K562 (cell line): Measurements from ENCODE around the gene SCARF2. TPM values are rescaled to one million over a fixed set of nuclear protein-coding genes. Genes with fewer than 3 reads are reported as not detected.

ENCODE experiments used
- EP400 ChIP-seq: fragments of 450-650 bp; IDR thresholded peaks from 2 replicates; pipeline ENCODE4 v1.6.1; 2017; ENCODE audit warnings: antibody characterized with exemption, mild to moderate bottlenecking, moderate library complexity
- NBN ChIP-seq: fragments of 450-650 bp; IDR thresholded peaks from 2 replicates; pipeline ENCODE4 v1.6.1; 2016; ENCODE audit warnings: low read depth, mild to moderate bottlenecking
- TEAD4 ChIP-seq, 2 experiments: sonication (generic) in 1 of 2; formaldehyde crosslinking in 1 of 2; IDR thresholded peaks; 2 replicates each; pipeline versions ENCODE4 v1.6.1 to v1.8.0; 2012 to 2022; ENCODE audit warnings: borderline replicate concordance in 1 of 2, inconsistent platforms in 1 of 2, low read length in 1 of 2, mild to moderate bottlenecking in 1 of 2, missing genetic modification reagents in 1 of 2
- TOE1 ChIP-seq, 2 experiments: fragments of 450-650 bp in 1 of 2; sonication (generic) in 1 of 2; formaldehyde crosslinking in 1 of 2; IDR thresholded peaks; 2 replicates each; pipeline versions ENCODE4 v1.7.1 to v1.8.0; 2016 to 2022; ENCODE audit warnings: borderline replicate concordance in 2 of 2, mild to moderate bottlenecking in 2 of 2, antibody characterized with exemption in 1 of 2, inconsistent platforms in 1 of 2, low read depth in 1 of 2, missing genetic modification reagents in 1 of 2, moderate library complexity in 1 of 2
- XRCC5 ChIP-seq: fragments of 200-400 bp; formaldehyde crosslinking; IDR thresholded peaks from 2 replicates; pipeline ENCODE4 v1.6.1; 2017; ENCODE audit warnings: low read depth, mild to moderate bottlenecking, low read length
- polyA plus RNA-seq, 8 experiments: library from polyadenylated mRNA; depleted of rRNA in 4 of 8; stranded (reverse) in 5 of 8; unstranded in 3 of 8; fragments of >200 nt; fragmentation: Nextera tagmentation in 2 of 8; fragmentation: Illumina TruSeq in 1 of 8; extraction: Ambion mirVana in 2 of 8; extraction: Trizol in 1 of 8; gene quantifications; 2 replicates each; pipeline versions ENCODE4 v1.2.1 to v1.2.3, GENCODE V29; 2011 to 2014; ENCODE audit warnings: inconsistent platforms in 1 of 8, missing spikeins in 1 of 8
- total RNA-seq, 7 experiments: library from RNA; depleted of rRNA in 6 of 7; stranded (reverse); fragments of >200 nt in 6 of 7; fragmentation: Illumina TruSeq in 2 of 7; extraction: Trizol in 2 of 7; gene quantifications; 2 replicates each; pipeline versions ENCODE4 v1.2.1 to v1.2.3, GENCODE V29; 2011 to 2021; ENCODE audit warnings: low replicate concordance in 1 of 7
- TF ChIP-seq, protein P1 (sequence below), 2 experiments: IDR thresholded peaks; 2 replicates each; pipeline ENCODE4 v1.6.1; 2012; ENCODE audit warnings: improper control_type of control experiment in 2 of 2, low read depth in 2 of 2, low read length in 2 of 2, borderline replicate concordance in 1 of 2
- TF ChIP-seq, protein P2 (sequence below): fragments of 250-450 bp; sonication (Bioruptor Pico); IDR thresholded peaks from 2 replicates; pipeline ENCODE4 v1.4.0; 2020; ENCODE audit warnings: borderline replicate concordance
- TF ChIP-seq, protein P3 (sequence below): fragments of 450-650 bp; formaldehyde crosslinking; IDR thresholded peaks from 2 replicates; pipeline ENCODE4 v1.4.0; 2020; ENCODE audit warnings: mild to moderate bottlenecking, moderate library complexity
- TF ChIP-seq, protein P4 (sequence below), 2 experiments: fragments of 450-650 bp in 1 of 2; sonication (generic) in 1 of 2; formaldehyde crosslinking; conservative IDR thresholded peaks; 2 replicates each; pipeline versions ENCODE4 v1.4.0 to v1.8.1; 2020 to 2022; ENCODE audit warnings: mild to moderate bottlenecking in 1 of 2, missing genetic modification reagents in 1 of 2
- TF ChIP-seq, protein P5 (sequence below), 2 experiments: fragments of 450-650 bp; IDR thresholded peaks; 2 replicates each; pipeline ENCODE4 v1.6.1; 2018; ENCODE audit warnings: mild to moderate bottlenecking in 2 of 2, low read depth in 1 of 2; ENCODE audit not compliant: partially characterized antibody in 2 of 2
- TF ChIP-seq, protein P6 (sequence below): sonication (generic); formaldehyde crosslinking; IDR thresholded peaks from 2 replicates; pipeline ENCODE4 v1.5.0; 2020; ENCODE audit warnings: missing genetic modification reagents
- TF ChIP-seq, protein P7 (sequence below): fragments of 250-450 bp; sonication (Bioruptor Pico); IDR thresholded peaks from 2 replicates; pipeline ENCODE4 v1.8.0; 2021; ENCODE audit warnings: moderate library complexity, mild to moderate bottlenecking, inconsistent platforms

SCARF2 gene
- total and polyA plus RNA-seq, 9 of the 15 experiments (the other 6 are each of a cell fraction or from before 2014, with no cell fraction given), result 0.06 to 0.32 (median 0.21) TPM; not detected in 5

DNA sequence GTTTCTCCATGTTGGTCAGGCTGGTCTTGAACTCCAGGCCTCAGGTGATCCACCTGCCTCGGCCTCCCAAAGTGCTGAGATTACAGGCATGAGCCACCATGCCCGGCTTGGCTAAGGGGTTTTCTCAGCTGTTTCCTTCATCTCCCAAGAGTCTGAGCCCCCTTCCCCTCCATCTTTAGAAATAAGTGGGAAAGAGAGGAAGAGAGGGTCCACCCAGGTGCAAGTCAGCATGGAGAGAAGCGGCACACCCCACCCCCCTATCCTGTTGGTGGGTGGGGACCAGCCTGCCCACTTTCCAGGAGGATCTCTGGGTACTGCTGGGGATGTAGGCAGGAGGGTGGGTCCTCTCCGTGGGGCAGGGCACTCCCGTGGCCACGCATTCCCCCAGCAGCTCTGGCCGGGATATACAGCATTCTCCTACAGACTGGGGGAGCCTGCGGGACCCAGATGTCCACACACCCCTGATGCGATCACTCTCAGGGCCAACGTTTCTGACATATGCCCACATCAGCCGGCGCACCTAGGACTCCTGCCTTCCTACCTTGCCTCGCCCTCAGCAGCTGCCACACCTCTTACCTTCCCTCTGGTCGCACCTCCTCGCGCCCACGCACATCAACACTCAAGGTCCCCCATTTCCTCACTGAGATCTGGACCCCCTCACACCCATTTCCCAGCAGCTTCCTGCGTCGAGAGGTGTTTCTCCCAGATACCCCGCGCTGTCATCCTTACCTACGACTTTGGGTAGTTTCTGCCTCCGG is 8.9 kb downstream of the SCARF2 start (continued):
- TF ChIP-seq TOE1 (IDR thresholded peaks at IDR 0.05; ENCODE audit: borderline replicate concordance), result no peak
- TF ChIP-seq TOE1 (CRISPR knock-in tag; IDR thresholded peaks at IDR 0.05; ENCODE audit: borderline replicate concordance, low read depth), result no peak
- TF ChIP-seq, protein P1, sequence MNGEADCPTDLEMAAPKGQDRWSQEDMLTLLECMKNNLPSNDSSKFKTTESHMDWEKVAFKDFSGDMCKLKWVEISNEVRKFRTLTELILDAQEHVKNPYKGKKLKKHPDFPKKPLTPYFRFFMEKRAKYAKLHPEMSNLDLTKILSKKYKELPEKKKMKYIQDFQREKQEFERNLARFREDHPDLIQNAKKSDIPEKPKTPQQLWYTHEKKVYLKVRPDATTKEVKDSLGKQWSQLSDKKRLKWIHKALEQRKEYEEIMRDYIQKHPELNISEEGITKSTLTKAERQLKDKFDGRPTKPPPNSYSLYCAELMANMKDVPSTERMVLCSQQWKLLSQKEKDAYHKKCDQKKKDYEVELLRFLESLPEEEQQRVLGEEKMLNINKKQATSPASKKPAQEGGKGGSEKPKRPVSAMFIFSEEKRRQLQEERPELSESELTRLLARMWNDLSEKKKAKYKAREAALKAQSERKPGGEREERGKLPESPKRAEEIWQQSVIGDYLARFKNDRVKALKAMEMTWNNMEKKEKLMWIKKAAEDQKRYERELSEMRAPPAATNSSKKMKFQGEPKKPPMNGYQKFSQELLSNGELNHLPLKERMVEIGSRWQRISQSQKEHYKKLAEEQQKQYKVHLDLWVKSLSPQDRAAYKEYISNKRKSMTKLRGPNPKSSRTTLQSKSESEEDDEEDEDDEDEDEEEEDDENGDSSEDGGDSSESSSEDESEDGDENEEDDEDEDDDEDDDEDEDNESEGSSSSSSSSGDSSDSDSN (IDR thresholded peaks at IDR 0.05; ENCODE audit: borderline replicate concordance in 1 of 2, low read depth in 2 of 2, low read length in 2 of 2), result no peak
- TF ChIP-seq, protein P2, sequence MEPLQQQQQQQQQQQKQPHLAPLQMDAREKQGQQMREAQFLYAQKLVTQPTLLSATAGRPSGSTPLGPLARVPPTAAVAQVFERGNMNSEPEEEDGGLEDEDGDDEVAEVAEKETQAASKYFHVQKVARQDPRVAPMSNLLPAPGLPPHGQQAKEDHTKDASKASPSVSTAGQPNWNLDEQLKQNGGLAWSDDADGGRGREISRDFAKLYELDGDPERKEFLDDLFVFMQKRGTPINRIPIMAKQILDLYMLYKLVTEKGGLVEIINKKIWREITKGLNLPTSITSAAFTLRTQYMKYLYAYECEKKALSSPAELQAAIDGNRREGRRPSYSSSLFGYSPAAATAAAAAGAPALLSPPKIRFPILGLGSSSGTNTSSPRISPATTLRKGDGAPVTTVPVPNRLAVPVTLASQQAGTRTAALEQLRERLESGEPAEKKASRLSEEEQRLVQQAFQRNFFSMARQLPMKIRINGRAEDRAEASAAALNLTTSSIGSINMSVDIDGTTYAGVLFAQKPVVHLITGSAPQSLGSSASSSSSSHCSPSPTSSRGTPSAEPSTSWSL, result no peak
- no peak for TF ChIP-seq NBN
- TF ChIP-seq, protein P3, sequence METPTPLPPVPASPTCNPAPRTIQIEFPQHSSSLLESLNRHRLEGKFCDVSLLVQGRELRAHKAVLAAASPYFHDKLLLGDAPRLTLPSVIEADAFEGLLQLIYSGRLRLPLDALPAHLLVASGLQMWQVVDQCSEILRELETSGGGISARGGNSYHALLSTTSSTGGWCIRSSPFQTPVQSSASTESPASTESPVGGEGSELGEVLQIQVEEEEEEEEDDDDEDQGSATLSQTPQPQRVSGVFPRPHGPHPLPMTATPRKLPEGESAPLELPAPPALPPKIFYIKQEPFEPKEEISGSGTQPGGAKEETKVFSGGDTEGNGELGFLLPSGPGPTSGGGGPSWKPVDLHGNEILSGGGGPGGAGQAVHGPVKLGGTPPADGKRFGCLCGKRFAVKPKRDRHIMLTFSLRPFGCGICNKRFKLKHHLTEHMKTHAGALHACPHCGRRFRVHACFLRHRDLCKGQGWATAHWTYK, result peak; percentile 37; the same call in 1 of the 2 replicates
- TF ChIP-seq TEAD4 (IDR thresholded peaks at IDR 0.05; ENCODE audit: low read length), result no peak
- TF ChIP-seq TEAD4 (CRISPR knock-in tag; IDR thresholded peaks at IDR 0.05; ENCODE audit: borderline replicate concordance), result 0 out of 2 replicates have a peak, but pooled peaks have one; percentile 81
- no peak for TF ChIP-seq EP400
- TF ChIP-seq, protein P4, sequence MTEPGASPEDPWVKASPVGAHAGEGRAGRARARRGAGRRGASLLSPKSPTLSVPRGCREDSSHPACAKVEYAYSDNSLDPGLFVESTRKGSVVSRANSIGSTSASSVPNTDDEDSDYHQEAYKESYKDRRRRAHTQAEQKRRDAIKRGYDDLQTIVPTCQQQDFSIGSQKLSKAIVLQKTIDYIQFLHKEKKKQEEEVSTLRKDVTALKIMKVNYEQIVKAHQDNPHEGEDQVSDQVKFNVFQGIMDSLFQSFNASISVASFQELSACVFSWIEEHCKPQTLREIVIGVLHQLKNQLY (CRISPR knock-in tag; conservative IDR thresholded peaks at IDR 0.05), result peak; percentile 65 to 77; a peak in 2 of 4 replicates
- TF ChIP-seq, protein P5, sequence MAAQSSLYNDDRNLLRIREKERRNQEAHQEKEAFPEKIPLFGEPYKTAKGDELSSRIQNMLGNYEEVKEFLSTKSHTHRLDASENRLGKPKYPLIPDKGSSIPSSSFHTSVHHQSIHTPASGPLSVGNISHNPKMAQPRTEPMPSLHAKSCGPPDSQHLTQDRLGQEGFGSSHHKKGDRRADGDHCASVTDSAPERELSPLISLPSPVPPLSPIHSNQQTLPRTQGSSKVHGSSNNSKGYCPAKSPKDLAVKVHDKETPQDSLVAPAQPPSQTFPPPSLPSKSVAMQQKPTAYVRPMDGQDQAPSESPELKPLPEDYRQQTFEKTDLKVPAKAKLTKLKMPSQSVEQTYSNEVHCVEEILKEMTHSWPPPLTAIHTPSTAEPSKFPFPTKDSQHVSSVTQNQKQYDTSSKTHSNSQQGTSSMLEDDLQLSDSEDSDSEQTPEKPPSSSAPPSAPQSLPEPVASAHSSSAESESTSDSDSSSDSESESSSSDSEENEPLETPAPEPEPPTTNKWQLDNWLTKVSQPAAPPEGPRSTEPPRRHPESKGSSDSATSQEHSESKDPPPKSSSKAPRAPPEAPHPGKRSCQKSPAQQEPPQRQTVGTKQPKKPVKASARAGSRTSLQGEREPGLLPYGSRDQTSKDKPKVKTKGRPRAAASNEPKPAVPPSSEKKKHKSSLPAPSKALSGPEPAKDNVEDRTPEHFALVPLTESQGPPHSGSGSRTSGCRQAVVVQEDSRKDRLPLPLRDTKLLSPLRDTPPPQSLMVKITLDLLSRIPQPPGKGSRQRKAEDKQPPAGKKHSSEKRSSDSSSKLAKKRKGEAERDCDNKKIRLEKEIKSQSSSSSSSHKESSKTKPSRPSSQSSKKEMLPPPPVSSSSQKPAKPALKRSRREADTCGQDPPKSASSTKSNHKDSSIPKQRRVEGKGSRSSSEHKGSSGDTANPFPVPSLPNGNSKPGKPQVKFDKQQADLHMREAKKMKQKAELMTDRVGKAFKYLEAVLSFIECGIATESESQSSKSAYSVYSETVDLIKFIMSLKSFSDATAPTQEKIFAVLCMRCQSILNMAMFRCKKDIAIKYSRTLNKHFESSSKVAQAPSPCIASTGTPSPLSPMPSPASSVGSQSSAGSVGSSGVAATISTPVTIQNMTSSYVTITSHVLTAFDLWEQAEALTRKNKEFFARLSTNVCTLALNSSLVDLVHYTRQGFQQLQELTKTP (IDR thresholded peaks at IDR 0.05; ENCODE audit: low read depth in 1 of 2, partially characterized antibody in 2 of 2), result no peak
- TF ChIP-seq, protein P6, sequence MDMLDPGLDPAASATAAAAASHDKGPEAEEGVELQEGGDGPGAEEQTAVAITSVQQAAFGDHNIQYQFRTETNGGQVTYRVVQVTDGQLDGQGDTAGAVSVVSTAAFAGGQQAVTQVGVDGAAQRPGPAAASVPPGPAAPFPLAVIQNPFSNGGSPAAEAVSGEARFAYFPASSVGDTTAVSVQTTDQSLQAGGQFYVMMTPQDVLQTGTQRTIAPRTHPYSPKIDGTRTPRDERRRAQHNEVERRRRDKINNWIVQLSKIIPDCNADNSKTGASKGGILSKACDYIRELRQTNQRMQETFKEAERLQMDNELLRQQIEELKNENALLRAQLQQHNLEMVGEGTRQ (CRISPR knock-in tag), result peak; percentile 6; the same call in 1 of the 2 replicates
- no peak for TF ChIP-seq XRCC5
- TF ChIP-seq, protein P7, sequence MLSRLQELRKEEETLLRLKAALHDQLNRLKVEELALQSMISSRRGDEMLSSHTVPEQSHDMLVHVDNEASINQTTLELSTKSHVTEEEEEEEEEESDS (CRISPR knock-in tag), result no peak
